PC-9 (cell line): ENCODE results near the gene NLGN4X. TPM values are rescaled to one million over a fixed set of nuclear protein-coding genes. Genes with fewer than 3 reads are reported as not detected.

ENCODE experiments used
- BruUV-seq: library from RNA; stranded (reverse); fragments of 400-500 nt; replicated peaks from 2 replicates; lab custom pipeline; 2021; lab: Mats Ljungman, UMichigan
- CTCF ChIA-PET: fragments of 300-600 bp; sonication (Branson Sonifier 250); formaldehyde crosslinking; loops from one replicate; lab custom pipeline; 2022; ENCODE audit warnings: antibody characterized with exemption; lab: Charles Lee
- POLR2A ChIA-PET: fragments of 300-600 bp; sonication (Branson Sonifier 250); formaldehyde crosslinking; loops from one replicate; lab custom pipeline; 2022; ENCODE audit warnings: antibody characterized with exemption; ENCODE audit not compliant: unreplicated experiment; lab: Charles Lee
- DNase-seq, 2 experiments: peaks; one replicate each; pipeline versions ENCODE4 v3.0.0 to v3.0.0-alpha.2; 2015 to 2022; ENCODE audit warnings: mixed read lengths in 1 of 2
- H2AFZ ChIP-seq: fragments of 200-600 bp; sonication (generic); 2 replicates; pipeline ENCODE4 v1.8.1; 2017; ENCODE audit warnings: antibody characterized with exemption
- H3F3A ChIP-seq: fragments of 200-600 bp; sonication (generic); 2 replicates; pipeline ENCODE4 v1.8.1; 2017; ENCODE audit warnings: antibody characterized with exemption, mild to moderate bottlenecking, low read depth; ENCODE audit not compliant: insufficient read depth
- H3K27ac ChIP-seq: fragments of 200-600 bp; sonication (generic); 2 replicates; pipeline ENCODE4 v1.6.1; 2016; ENCODE audit warnings: mixed run types
- H3K27me3 ChIP-seq: fragments of 200-600 bp; sonication (generic); 2 replicates; pipeline ENCODE4 v1.6.1; 2016; ENCODE audit warnings: low read depth, mixed run types; ENCODE audit not compliant: insufficient read depth
- H3K36me3 ChIP-seq: fragments of 200-600 bp; sonication (generic); 2 replicates; pipeline ENCODE4 v1.6.1; 2016; ENCODE audit warnings: low read depth, mixed run types
- H3K4me1 ChIP-seq: fragments of 200-600 bp; sonication (generic); replicated peaks from 2 replicates; pipeline ENCODE4 v1.6.1; 2016; ENCODE audit warnings: mixed run types; ENCODE audit not compliant: insufficient read depth
- H3K4me2 ChIP-seq: fragments of 200-600 bp; sonication (generic); 2 replicates; pipeline ENCODE4 v1.6.1; 2017; ENCODE audit warnings: mixed run types
- H3K4me3 ChIP-seq: fragments of 200-600 bp; sonication (generic); 2 replicates; pipeline ENCODE4 v1.6.1; 2016; ENCODE audit warnings: mixed run types
- H3K79me2 ChIP-seq: fragments of 200-600 bp; sonication (generic); 2 replicates; pipeline ENCODE4 v1.6.1; 2017; ENCODE audit warnings: low read depth, mixed run types
- H3K9me2 ChIP-seq: fragments of 200-600 bp; sonication (generic); 2 replicates; pipeline ENCODE4 v1.8.1; 2017; ENCODE audit warnings: mild to moderate bottlenecking; ENCODE audit not compliant: insufficient read depth
- H3K9me3 ChIP-seq: fragments of 200-600 bp; sonication (generic); 2 replicates; pipeline ENCODE4 v1.8.1; 2016; ENCODE audit warnings: low read depth; ENCODE audit not compliant: insufficient read depth
- H4K20me1 ChIP-seq: fragments of 200-600 bp; sonication (generic); 2 replicates; pipeline ENCODE4 v1.8.1; 2017; ENCODE audit not compliant: insufficient read depth
- CTCF ChIP-seq: fragments of 200-600 bp; sonication (generic); conservative IDR thresholded peaks from 2 replicates; pipeline ENCODE4 v1.6.1; 2017; ENCODE audit warnings: mixed run types, antibody characterized with exemption, mild to moderate bottlenecking, moderate library complexity
- EZH2 ChIP-seq: fragments of 200-600 bp; sonication (generic); IDR thresholded peaks from 2 replicates; pipeline ENCODE4 v1.8.0; 2017; ENCODE audit warnings: antibody characterized with exemption, low read depth
- intact Hi-C: fragments of 100-400 bp; cut with micrococcal nuclease; formaldehyde crosslinking; loops from one replicate; pipeline ENCODE4 v1.10.0; 2022; ENCODE audit not compliant: unreplicated experiment
- total RNA-seq: library from RNA; stranded (reverse); gene quantifications from 2 replicates; pipeline ENCODE4 v1.2.3, GENCODE V29; 2021

The NLGN4X gene
- total RNA-seq, 1 experiment from 2014 or later: 0.31 TPM

- POLR2A ChIA-PET: no interaction called here
- no peak overlapping the region for H3K4me3 ChIP-seq
- H3K27ac ChIP-seq: no peak overlapping the region
- no peaks in the 10 kb centered on the region for H4K20me1 ChIP-seq
- H3K36me3 ChIP-seq: no peaks in the 10 kb centered on the region
- H3K9me3 ChIP-seq: no peaks in the 10 kb centered on the region
- H3K4me1 ChIP-seq: no peaks in the 10 kb centered on the region
- no peak for TF ChIP-seq EZH2
- no peak for TF ChIP-seq CTCF
- no peaks in the 10 kb centered on the region for H3K9me2 ChIP-seq
- H2AFZ ChIP-seq: no peak overlapping the region
- H3F3A ChIP-seq: no peaks in the 10 kb centered on the region
- no TSS peak for BruUV-seq
- no peak overlapping the region for H3K4me2 ChIP-seq
- H3K79me2 ChIP-seq: no peaks in the 10 kb centered on the region
- CTCF ChIA-PET: no interaction called here
- intact Hi-C loops: no loop called here
- no peaks in the 10 kb centered on the region for H3K27me3 ChIP-seq
- no peak for DNase-seq
Measured at GRCh38 chrX:6227935-6228334, 732 bp downstream of the NLGN4X start.

GRCh38 chrX:6227453-6227835 lies 1.2 kb downstream of the NLGN4X start:
- TF ChIP-seq EZH2: no peak
- no peak for TF ChIP-seq CTCF
- H3K27ac ChIP-seq: no peak overlapping the region
- no peaks in the 10 kb centered on the region for H3F3A ChIP-seq
- intact Hi-C loops: no loop called here
- H3K79me2 ChIP-seq: no peaks in the 10 kb centered on the region
- no peak overlapping the region for H3K4me3 ChIP-seq
- H3K27me3 ChIP-seq: no peaks in the 10 kb centered on the region
- BruUV-seq: no TSS peak
- no peak for DNase-seq
- no peaks in the 10 kb centered on the region for H3K9me2 ChIP-seq
- no peaks in the 10 kb centered on the region for H3K4me1 ChIP-seq
- H3K36me3 ChIP-seq: no peaks in the 10 kb centered on the region
- H3K4me2 ChIP-seq: no peak overlapping the region
- H4K20me1 ChIP-seq: no peaks in the 10 kb centered on the region
- no peak overlapping the region for H2AFZ ChIP-seq
- POLR2A ChIA-PET: no interaction called here
- CTCF ChIA-PET: no interaction called here
- no peaks in the 10 kb centered on the region for H3K9me3 ChIP-seq

- TF ChIP-seq CTCF (no peak), EZH2 (no peak)
- H3K27me3 ChIP-seq: no peaks in the 10 kb centered on the region
- H3K27ac ChIP-seq: no peak overlapping the region
- CTCF ChIA-PET: no interaction called here
- H3K36me3 ChIP-seq: no peaks in the 10 kb centered on the region
- no peak overlapping the region for H2AFZ ChIP-seq
- POLR2A ChIA-PET: no interaction called here
- intact Hi-C loops: no loop called here
- H3K9me2 ChIP-seq: no peaks in the 10 kb centered on the region
- no peaks in the 10 kb centered on the region for H3K79me2 ChIP-seq
- no peak overlapping the region for H3K4me2 ChIP-seq
- H4K20me1 ChIP-seq: no peaks in the 10 kb centered on the region
- no peaks in the 10 kb centered on the region for H3K9me3 ChIP-seq
- BruUV-seq: no TSS peak
- no peak overlapping the region for H3K4me3 ChIP-seq
- H3K4me1 ChIP-seq: no peaks in the 10 kb centered on the region
- DNase-seq: no peak
- H3F3A ChIP-seq: no peaks in the 10 kb centered on the region
Measured at GRCh38 chrX:6226596-6227452, 1.8 kb downstream of the NLGN4X start.
